Measurements from ENCODE around the gene TCF23. TPM values are rescaled to one million over a fixed set of nuclear protein-coding genes. Genes with fewer than 3 reads are reported as not detected.

The TCF23 gene
- total and polyA plus RNA-seq, 4 donors = 0.06 to 0.14 TPM; not detected in 2

DNA sequence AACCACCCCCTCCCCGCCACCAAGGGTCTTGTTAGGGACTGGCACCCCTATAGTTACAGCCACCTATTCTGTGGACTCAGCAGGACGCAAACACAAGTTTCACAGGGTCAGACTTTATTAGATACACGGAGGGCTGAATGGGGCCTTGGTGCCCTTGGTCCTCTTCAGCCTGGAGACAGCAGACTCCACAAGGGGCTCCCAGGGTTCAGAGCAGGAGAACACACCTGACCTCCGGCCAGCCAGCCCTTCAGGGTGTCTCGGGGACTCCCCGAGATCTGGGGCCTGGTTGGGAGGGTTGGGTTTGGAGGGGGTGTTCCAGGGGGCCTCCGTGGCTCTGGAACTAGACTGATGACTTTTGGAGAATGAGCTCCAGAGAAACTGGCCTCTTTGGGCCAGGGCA lies 12.1 kb upstream of the TCF23 start:
- Histone ChIP-seq H3K4me1 (ENCODE audit: control insufficient read depth, insufficient read depth, low read length) (peaks cover 28% of the 10 kb centered on the region), H3K27ac (ENCODE audit: low read depth, low read length) (no peak overlapping the region), H3K36me3 (ENCODE audit: control insufficient read depth, insufficient read depth, low read length) (peaks cover 12% of the 10 kb centered on the region), H3K27me3 (ENCODE audit: control insufficient read depth, insufficient read depth, low read length) (no peaks in the 10 kb centered on the region), H3K9me3 (ENCODE audit: control insufficient read depth, insufficient read depth, low read length) (no peaks in the 10 kb centered on the region), H3K4me3 (ENCODE audit: low read depth, low read length) (no peak overlapping the region)
- DNase-seq (ENCODE audit: low read depth in 4 of 6, low spot score in 6 of 6) = no peak
- WGBS (ENCODE audit: insufficient coverage) = 88% methylated on average over 7 of the region's 7 CpGs

DNA sequence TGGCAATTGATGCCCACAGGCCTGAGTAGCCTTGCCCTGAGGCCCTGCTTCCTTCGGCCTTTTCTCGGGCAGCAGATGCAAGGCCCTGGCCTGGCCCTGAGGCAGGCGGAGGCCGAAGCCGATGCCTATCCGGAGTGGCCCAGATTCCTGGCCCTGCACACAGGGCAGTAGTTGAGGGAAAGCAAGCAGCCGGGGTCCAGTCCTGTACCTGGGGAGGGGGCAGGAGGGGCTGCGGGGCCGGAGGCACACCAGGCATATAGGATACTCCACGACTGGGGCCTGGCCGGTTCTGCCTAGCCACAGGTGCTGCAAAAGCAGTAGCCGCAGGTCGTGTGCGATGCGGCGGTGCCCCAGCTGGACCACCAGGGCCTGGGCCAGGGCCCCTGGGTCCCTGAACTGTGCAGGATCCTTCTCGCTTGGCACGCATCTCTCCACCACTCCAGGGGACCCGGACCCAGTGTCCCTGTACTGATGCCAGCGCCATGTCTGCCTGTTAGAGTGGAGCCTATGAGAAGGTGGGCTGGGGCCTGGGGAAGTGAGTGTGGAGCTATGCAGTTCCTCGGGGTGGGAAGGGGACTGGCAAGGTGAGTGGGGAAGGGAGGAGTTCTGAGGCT lies 11.4 kb upstream of the TCF23 start:
- 90% methylated on average over 15 of the region's 21 CpGs for WGBS (ENCODE audit: insufficient coverage)
- Histone ChIP-seq H3K27me3 (ENCODE audit: control insufficient read depth, insufficient read depth, low read length) (no peaks in the 10 kb centered on the region), H3K4me3 (ENCODE audit: low read depth, low read length) (no peak overlapping the region), H3K27ac (ENCODE audit: low read depth, low read length) (no peak overlapping the region), H3K36me3 (ENCODE audit: control insufficient read depth, insufficient read depth, low read length) (peaks cover 5% of the 10 kb centered on the region), H3K4me1 (ENCODE audit: control insufficient read depth, insufficient read depth, low read length) (peaks cover 22% of the 10 kb centered on the region), H3K9me3 (ENCODE audit: control insufficient read depth, insufficient read depth, low read length) (no peaks in the 10 kb centered on the region)
- no peak for DNase-seq (ENCODE audit: low read depth in 4 of 6, low spot score in 6 of 6)

DNA sequence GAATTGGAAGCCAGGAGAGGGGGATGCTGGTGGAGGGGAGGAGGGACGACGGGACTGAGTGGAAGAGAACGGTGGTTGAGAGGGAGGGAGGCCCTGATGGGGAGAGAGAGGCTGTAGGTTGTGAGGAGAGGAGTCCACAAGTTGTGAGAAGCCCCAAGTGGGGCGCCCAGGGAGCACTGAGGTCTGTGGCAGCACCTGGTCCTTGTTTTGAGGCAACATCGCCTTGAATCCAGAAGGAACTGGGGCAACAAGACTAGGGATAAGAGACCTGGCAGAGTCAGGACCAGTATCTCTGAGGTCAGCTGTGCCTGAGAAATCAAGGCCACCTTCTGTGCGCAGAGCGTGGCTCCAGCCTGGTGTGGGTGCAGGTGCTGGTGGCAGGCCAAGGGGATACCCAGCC lies 10.7 kb upstream of the TCF23 start:
- Histone ChIP-seq H3K4me1 (ENCODE audit: control insufficient read depth, insufficient read depth, low read length) (peaks cover 15% of the 10 kb centered on the region), H3K27me3 (ENCODE audit: control insufficient read depth, insufficient read depth, low read length) (no peaks in the 10 kb centered on the region), H3K36me3 (ENCODE audit: control insufficient read depth, insufficient read depth, low read length) (no peaks in the 10 kb centered on the region), H3K27ac (ENCODE audit: low read depth, low read length) (no peak overlapping the region), H3K4me3 (ENCODE audit: low read depth, low read length) (no peak overlapping the region), H3K9me3 (ENCODE audit: control insufficient read depth, insufficient read depth, low read length) (no peaks in the 10 kb centered on the region)
- DNase-seq (ENCODE audit: low read depth in 4 of 6, low spot score in 6 of 6) = no peak
- WGBS (ENCODE audit: insufficient coverage) = 80% methylated on average over 7 of the region's 7 CpGs

DNA sequence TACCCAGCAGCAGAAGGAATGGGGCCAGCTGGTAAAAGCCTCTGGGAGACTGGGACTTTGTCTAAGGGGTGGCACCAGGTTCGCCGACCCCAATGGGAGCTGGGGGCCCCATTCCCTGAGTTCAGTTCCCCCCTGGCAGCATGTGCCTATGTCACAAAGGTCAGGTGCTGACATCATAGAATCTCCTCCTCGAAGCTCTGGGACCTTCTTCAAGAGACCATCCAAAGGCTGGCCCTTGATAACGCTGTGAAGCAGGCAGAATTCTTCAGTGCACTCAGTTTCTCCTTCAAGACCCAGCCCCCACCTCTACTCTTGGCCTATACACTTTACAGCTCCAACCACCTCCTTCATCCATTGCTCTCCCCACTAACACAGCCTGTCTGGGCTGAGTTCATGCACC lies 9.5 kb upstream of the TCF23 start, which contains the start of gene PRR30:
Gene PRR30 (minus strand): TSS at position 101 of the 400 bp plus-strand sequence. CDS start 1,081 bp downstream, outside the sequence.
- H3K27ac ChIP-seq (ENCODE audit: low read depth, low read length) = no peak within 1 kb of the TSS
- H3K4me1 ChIP-seq (ENCODE audit: control insufficient read depth, insufficient read depth, low read length) = peaks cover 5% of the 10 kb centered on the region
- no peak for DNase-seq (ENCODE audit: low read depth in 4 of 6, low spot score in 6 of 6)
- no peak within 1 kb of the TSS for H3K4me3 ChIP-seq (ENCODE audit: low read depth, low read length)
- no peaks in the 10 kb centered on the region for H3K9me3 ChIP-seq (ENCODE audit: control insufficient read depth, insufficient read depth, low read length)
- H3K36me3 ChIP-seq (ENCODE audit: control insufficient read depth, insufficient read depth, low read length) = no peaks in the 10 kb centered on the region
- no peaks in the 10 kb centered on the region for H3K27me3 ChIP-seq (ENCODE audit: control insufficient read depth, insufficient read depth, low read length)
- WGBS (ENCODE audit: insufficient coverage) = 82% methylated on average over 4 of the region's 4 CpGs

DNA sequence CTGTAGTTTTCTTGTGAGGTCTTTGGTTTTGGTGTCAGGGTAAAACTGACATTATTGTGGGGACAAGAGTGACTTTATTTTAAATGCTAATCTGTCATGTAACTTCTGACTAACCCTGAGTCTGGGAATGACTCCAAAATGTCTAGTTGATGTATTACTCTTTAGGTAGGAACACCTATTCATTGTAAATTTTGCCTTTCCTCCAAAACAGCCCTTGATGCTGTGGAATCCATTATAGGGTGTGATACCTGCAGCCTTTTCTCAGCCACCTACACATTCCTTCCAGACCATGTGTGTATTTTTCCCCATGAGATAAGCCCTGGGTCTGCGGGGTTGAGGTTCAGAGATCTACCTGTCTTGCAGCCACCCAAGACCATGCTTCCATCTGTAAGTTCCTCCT lies 5.5 kb upstream of the TCF23 start:
- Histone ChIP-seq H3K27ac (ENCODE audit: low read depth, low read length) (no peak overlapping the region), H3K4me3 (ENCODE audit: low read depth, low read length) (no peak overlapping the region), H3K27me3 (ENCODE audit: control insufficient read depth, insufficient read depth, low read length) (no peaks in the 10 kb centered on the region), H3K9me3 (ENCODE audit: control insufficient read depth, insufficient read depth, low read length) (no peaks in the 10 kb centered on the region), H3K4me1 (ENCODE audit: control insufficient read depth, insufficient read depth, low read length) (no peaks in the 10 kb centered on the region), H3K36me3 (ENCODE audit: control insufficient read depth, insufficient read depth, low read length) (no peaks in the 10 kb centered on the region)
- no peak for DNase-seq (ENCODE audit: low read depth in 4 of 6, low spot score in 6 of 6)
- 100% methylated on average over 1 of the region's 1 CpG for WGBS (ENCODE audit: insufficient coverage)

DNA sequence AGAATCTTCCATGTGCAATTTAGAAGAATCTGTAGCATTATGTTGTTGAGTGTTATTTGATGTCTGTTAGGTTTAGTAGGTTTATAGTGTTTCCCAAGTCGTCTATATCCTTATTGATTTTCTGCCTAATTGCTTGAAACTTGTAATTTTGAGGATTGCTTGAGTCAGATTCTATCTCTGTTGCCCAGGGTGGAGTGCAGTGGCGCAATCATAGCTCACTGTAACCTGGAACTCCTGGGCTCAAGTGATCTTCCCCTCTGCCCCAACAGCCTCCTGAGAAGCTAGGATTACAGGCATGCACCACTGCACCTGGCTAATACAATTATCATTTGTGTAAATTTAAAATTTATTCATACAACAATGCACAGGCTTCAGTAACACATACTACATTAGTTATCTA lies 3.1 kb upstream of the TCF23 start:
- no peaks in the 10 kb centered on the region for H3K27me3 ChIP-seq (ENCODE audit: control insufficient read depth, insufficient read depth, low read length)
- no peaks in the 10 kb centered on the region for H3K9me3 ChIP-seq (ENCODE audit: control insufficient read depth, insufficient read depth, low read length)
- H3K36me3 ChIP-seq (ENCODE audit: control insufficient read depth, insufficient read depth, low read length) = no peaks in the 10 kb centered on the region
- H3K4me1 ChIP-seq (ENCODE audit: control insufficient read depth, insufficient read depth, low read length) = no peaks in the 10 kb centered on the region
- H3K4me3 ChIP-seq (ENCODE audit: low read depth, low read length) = no peak overlapping the region
- no peak overlapping the region for H3K27ac ChIP-seq (ENCODE audit: low read depth, low read length)
- no peak for DNase-seq (ENCODE audit: low read depth in 4 of 6, low spot score in 6 of 6)
- WGBS (ENCODE audit: insufficient coverage) = 83% methylated on average over 1 of the region's 2 CpGs

DNA sequence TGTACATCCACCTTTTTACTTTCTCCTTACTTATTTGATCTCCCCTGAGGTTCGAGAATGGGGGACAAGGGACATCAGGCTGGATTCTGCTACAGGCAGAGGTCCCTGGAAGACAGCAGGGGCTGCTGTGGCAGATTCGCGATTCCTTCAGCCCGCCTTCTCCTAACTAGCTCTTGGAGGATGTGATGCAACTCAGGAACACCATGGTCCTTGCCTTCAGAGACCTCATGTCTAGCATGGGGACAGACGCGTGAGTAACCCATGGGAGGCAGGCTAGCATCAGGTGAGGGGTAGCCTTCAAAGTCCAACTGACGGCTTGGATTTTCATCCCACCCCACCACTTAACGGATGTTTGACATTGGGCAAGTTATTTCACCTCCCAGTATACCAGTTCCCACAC lies 869 bp upstream of the TCF23 start:
- H3K9me3 ChIP-seq (ENCODE audit: control insufficient read depth, insufficient read depth, low read length) = no peaks in the 10 kb centered on the region
- H3K36me3 ChIP-seq (ENCODE audit: control insufficient read depth, insufficient read depth, low read length) = no peaks in the 10 kb centered on the region
- H3K27ac ChIP-seq (ENCODE audit: low read depth, low read length) = no peak overlapping the region
- H3K4me3 ChIP-seq (ENCODE audit: low read depth, low read length) = no peak overlapping the region
- no peak for DNase-seq (ENCODE audit: low read depth in 4 of 6, low spot score in 6 of 6)
- H3K4me1 ChIP-seq (ENCODE audit: control insufficient read depth, insufficient read depth, low read length) = no peaks in the 10 kb centered on the region
- WGBS (ENCODE audit: insufficient coverage) = 95% methylated on average over 8 of the region's 8 CpGs
- H3K27me3 ChIP-seq (ENCODE audit: control insufficient read depth, insufficient read depth, low read length) = no peaks in the 10 kb centered on the region

DNA sequence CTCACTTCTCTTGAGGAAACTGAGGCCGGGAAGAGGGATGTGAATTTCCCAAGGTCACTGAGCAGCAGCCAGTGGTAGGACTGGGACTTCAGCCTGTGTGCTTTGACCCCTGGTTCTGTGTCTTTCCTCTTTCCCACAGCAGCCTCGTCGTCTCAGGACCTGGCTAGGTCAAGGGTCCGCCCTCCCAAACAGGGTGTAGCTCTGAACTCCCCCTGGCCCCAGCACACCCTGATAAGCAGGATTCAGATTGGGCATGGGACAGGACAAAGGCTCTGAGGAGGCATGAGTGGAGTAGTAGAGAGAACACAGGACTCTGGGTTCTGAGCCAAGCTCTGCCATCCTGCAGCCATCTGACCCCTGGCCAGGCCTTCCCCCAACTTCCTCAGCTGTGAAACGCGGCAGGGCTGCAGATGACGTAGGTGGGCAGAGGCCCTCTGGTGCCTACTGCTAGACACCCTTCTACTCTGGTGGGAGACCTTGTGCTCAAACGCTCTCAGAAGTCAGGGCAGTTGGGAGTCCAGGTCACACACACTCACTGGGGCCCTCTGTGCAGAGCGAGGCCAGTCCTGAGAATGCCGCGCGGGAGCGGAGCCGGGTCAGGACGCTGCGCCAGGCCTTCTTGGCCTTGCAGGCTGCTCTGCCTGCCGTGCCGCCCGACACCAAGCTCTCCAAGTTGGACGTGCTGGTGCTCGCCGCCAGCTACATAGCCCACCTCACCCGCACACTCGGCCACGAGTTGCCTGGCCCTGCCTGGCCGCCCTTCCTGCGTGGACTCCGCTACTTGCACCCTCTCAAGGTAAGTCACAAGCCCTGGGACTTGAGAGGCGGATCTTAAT lies 984 bp downstream of the TCF23 start:
- Histone ChIP-seq H3K4me1 (ENCODE audit: control insufficient read depth, insufficient read depth, low read length) (no peaks in the 10 kb centered on the region), H3K4me3 (ENCODE audit: low read depth, low read length) (no peak overlapping the region), H3K9me3 (ENCODE audit: control insufficient read depth, insufficient read depth, low read length) (no peaks in the 10 kb centered on the region), H3K27ac (ENCODE audit: low read depth, low read length) (no peak overlapping the region), H3K27me3 (ENCODE audit: control insufficient read depth, insufficient read depth, low read length) (no peaks in the 10 kb centered on the region), H3K36me3 (ENCODE audit: control insufficient read depth, insufficient read depth, low read length) (no peaks in the 10 kb centered on the region)
- no peak for DNase-seq (ENCODE audit: low read depth in 4 of 6, low spot score in 6 of 6)
- 87% methylated on average over 29 of the region's 29 CpGs for WGBS (ENCODE audit: insufficient coverage)

DNA sequence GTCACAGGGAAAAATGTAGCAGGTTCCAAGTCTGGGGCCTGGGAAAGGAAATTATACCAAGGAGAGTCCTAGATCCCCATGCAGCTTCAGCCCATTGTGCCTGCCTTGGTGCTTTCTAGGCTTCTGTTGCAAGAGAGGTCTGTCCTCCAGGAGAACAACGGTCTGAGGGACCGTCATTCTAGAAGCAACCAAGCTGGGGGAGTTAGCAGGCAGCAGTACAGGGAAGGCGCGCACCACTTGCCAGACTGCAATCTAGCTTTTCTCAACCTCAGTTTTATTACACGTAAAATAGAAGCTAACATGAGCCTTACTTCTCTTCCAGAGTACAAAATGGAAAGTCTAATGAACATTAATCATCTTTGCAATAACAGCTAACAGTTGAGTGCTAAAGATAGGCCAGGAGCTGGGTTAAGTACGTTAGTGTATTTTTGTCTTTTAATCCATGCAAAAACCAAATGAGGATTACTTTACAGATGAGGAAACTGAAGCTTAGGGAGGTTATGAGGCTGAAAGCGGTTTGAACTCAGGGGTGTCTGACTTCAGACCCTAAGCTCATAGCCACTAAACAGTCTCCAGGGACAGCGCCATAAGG lies 1.9 kb downstream of the TCF23 start:
- DNase-seq (ENCODE audit: low read depth in 4 of 6, low spot score in 6 of 6) = no peak
- no peaks in the 10 kb centered on the region for H3K27me3 ChIP-seq (ENCODE audit: control insufficient read depth, insufficient read depth, low read length)
- WGBS (ENCODE audit: insufficient coverage) = 86% methylated on average over 4 of the region's 8 CpGs
- no peaks in the 10 kb centered on the region for H3K9me3 ChIP-seq (ENCODE audit: control insufficient read depth, insufficient read depth, low read length)
- no peaks in the 10 kb centered on the region for H3K4me1 ChIP-seq (ENCODE audit: control insufficient read depth, insufficient read depth, low read length)
- H3K4me3 ChIP-seq (ENCODE audit: low read depth, low read length) = no peak overlapping the region
- no peaks in the 10 kb centered on the region for H3K36me3 ChIP-seq (ENCODE audit: control insufficient read depth, insufficient read depth, low read length)
- no peak overlapping the region for H3K27ac ChIP-seq (ENCODE audit: low read depth, low read length)
